Neural cell (in vitro differentiated cells): ENCODE results near the gene TMTC3. TPM values are rescaled to one million over a fixed set of nuclear protein-coding genes. Genes with fewer than 3 reads are reported as not detected.

Experiments
- H2AFZ ChIP-seq: fragments of 200-600, 300-800 bp; sonication (generic), shearing (Covaris generic); 2 replicates; pipeline ENCODE4 v1.6.0; 2014; ENCODE audit warnings: low read depth, mild to moderate bottlenecking, antibody characterized with exemption, low read length, moderate library complexity
- H3F3A ChIP-seq: fragments of 200-600 bp; shearing (Covaris generic); 2 replicates; pipeline ENCODE4 v1.6.1; 2016; ENCODE audit warnings: mild to moderate bottlenecking, moderate library complexity, mixed read lengths, antibody characterized with exemption, low read length; ENCODE audit not compliant: insufficient read depth, poor library complexity, severe bottlenecking
- H3K27ac ChIP-seq: fragments of 200-600, 300-800 bp; sonication (generic), shearing (Covaris generic); 2 replicates; pipeline ENCODE4 v1.5.1; 2014; ENCODE audit warnings: mild to moderate bottlenecking, low read length, moderate library complexity
- H3K27me3 ChIP-seq: fragments of 300-800, 200-600 bp; sonication (generic), shearing (Covaris generic); 2 replicates; pipeline ENCODE4 v1.6.0; 2014; ENCODE audit warnings: mild to moderate bottlenecking, low read depth, low read length, moderate library complexity; ENCODE audit not compliant: insufficient read depth
- H3K36me3 ChIP-seq: fragments of 300-800, 200-600 bp; sonication (generic), shearing (Covaris generic); 2 replicates; pipeline ENCODE4 v1.5.1; 2014; ENCODE audit warnings: mild to moderate bottlenecking, antibody characterized with exemption, low read length, moderate library complexity; ENCODE audit not compliant: insufficient read depth
- H3K4me2 ChIP-seq: fragments of 300-800, 200-600 bp; sonication (generic), shearing (Covaris generic); 2 replicates; pipeline ENCODE4 v1.6.0; 2014; ENCODE audit warnings: mild to moderate bottlenecking, low read length
- H3K4me3 ChIP-seq: fragments of 300-800, 200-600 bp; sonication (generic), shearing (Covaris generic); 2 replicates; pipeline ENCODE4 v1.5.1; 2014; ENCODE audit warnings: mild to moderate bottlenecking, low read length, moderate library complexity
- H3K79me2 ChIP-seq: fragments of 200-600 bp; shearing (Covaris generic); replicated peaks from 2 replicates; pipeline ENCODE4 v1.6.0; 2014; ENCODE audit warnings: mild to moderate bottlenecking, low read length, moderate library complexity; ENCODE audit not compliant: insufficient read depth
- H3K9ac ChIP-seq: fragments of 300-800, 200-600 bp; sonication (generic), shearing (Covaris generic); 2 replicates; pipeline ENCODE4 v1.6.1; 2016; ENCODE audit warnings: mild to moderate bottlenecking, low read length, mixed read lengths
- H3K9me2 ChIP-seq: fragments of 200-600 bp; shearing (Covaris generic); 2 replicates; pipeline ENCODE4 v1.6.1; 2016; ENCODE audit warnings: mild to moderate bottlenecking, low read length, mixed read lengths; ENCODE audit not compliant: insufficient read depth
- H3K9me3 ChIP-seq: fragments of 200-600, 300-800 bp; sonication (generic), shearing (Covaris generic); 2 replicates; pipeline ENCODE4 v1.6.1; 2016; ENCODE audit warnings: mild to moderate bottlenecking, mixed run types, low read length, moderate library complexity, mixed read lengths
- H4K20me1 ChIP-seq: fragments of 200-600 bp; shearing (Covaris generic); 2 replicates; pipeline ENCODE4 v1.6.1; 2016; ENCODE audit warnings: mild to moderate bottlenecking, mixed run types; ENCODE audit not compliant: insufficient read depth
- CTCF ChIP-seq: fragments of 450-650 bp; IDR thresholded peaks from 2 replicates; pipeline ENCODE4 v1.5.1; 2014; ENCODE audit warnings: antibody characterized with exemption, mild to moderate bottlenecking, moderate library complexity; ENCODE audit not compliant: poor library complexity, severe bottlenecking
- EP300 ChIP-seq: fragments of 450-650 bp; conservative IDR thresholded peaks from 2 replicates; pipeline ENCODE4 v1.6.1; 2014; ENCODE audit warnings: antibody characterized with exemption, mild to moderate bottlenecking, moderate library complexity; ENCODE audit not compliant: poor library complexity, severe bottlenecking
- EZH2 ChIP-seq: fragments of 200-600, 300-800 bp; shearing (Covaris generic), sonication (generic); IDR thresholded peaks from 2 replicates; pipeline ENCODE4 v1.6.1; 2014; ENCODE audit warnings: antibody characterized with exemption, low read length, borderline replicate concordance, mild to moderate bottlenecking; ENCODE audit not compliant: insufficient read depth, poor library complexity, severe bottlenecking
- MXI1 ChIP-seq: fragments of 450-650 bp; conservative IDR thresholded peaks from 2 replicates; pipeline ENCODE4 v1.6.1; 2014; ENCODE audit warnings: antibody characterized with exemption, mild to moderate bottlenecking; ENCODE audit not compliant: poor library complexity, severe bottlenecking
- POLR2AphosphoS5 ChIP-seq: IDR thresholded peaks from 2 replicates; pipeline ENCODE4 v1.6.1; 2012
- RAD21 ChIP-seq: fragments of 450-650 bp; conservative IDR thresholded peaks from 2 replicates; pipeline ENCODE4 v1.6.1; 2014; ENCODE audit warnings: antibody characterized with exemption, mild to moderate bottlenecking, moderate library complexity
- REST ChIP-seq: IDR thresholded peaks from 2 replicates; pipeline ENCODE4 v1.6.1; 2012; ENCODE audit warnings: borderline replicate concordance
- SMC3 ChIP-seq: fragments of 450-650 bp; conservative IDR thresholded peaks from 2 replicates; pipeline ENCODE4 v1.6.1; 2014; ENCODE audit warnings: antibody characterized with exemption, mild to moderate bottlenecking, moderate library complexity; ENCODE audit not compliant: poor library complexity
- TAF1 ChIP-seq: IDR thresholded peaks from 2 replicates; pipeline ENCODE4 v1.6.1; 2012; ENCODE audit warnings: low read depth
- polyA plus RNA-seq: library from polyadenylated mRNA; depleted of rRNA; stranded (reverse); fragments of >200 nt; gene quantifications from 2 replicates; pipeline ENCODE4 v1.2.3, GENCODE V29; 2014

Gene TMTC3
- polyA plus RNA-seq, 1 donor from 2014 or later, result 17.2 TPM

DNA sequence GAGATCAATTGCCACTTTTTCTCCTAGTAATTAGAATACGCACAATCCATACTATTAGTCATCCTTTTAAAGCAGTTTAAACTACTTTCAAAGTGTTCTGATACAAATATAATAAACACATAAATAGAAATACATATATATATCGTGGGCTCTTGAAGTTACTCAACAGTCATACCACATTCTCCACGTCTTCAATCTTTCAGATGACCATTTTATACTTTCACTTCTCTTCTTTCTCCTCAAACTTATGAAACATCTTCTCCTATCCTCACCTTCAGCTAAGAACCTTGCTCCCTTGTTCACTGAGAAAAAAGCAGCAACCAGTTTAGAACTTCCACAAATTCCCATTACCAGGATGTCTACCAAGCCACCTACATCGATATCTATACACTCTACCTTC lies 19.4 kb upstream of the TMTC3 start:
- H3K9ac ChIP-seq, result no peak overlapping the region
- H3K27me3 ChIP-seq, result no peaks in the 10 kb centered on the region
- H3K79me2 ChIP-seq, result no peaks in the 10 kb centered on the region
- H4K20me1 ChIP-seq, result no peaks in the 10 kb centered on the region
- H3K9me3 ChIP-seq, result no peaks in the 10 kb centered on the region
- no peak overlapping the region for H3K27ac ChIP-seq
- H3K9me2 ChIP-seq, result no peaks in the 10 kb centered on the region
- H3F3A ChIP-seq, result no peaks in the 10 kb centered on the region
- H3K4me2 ChIP-seq, result no peak overlapping the region
- peaks cover 11% of the 10 kb centered on the region for H3K36me3 ChIP-seq
- no peak for TF ChIP-seq SMC3
- TF ChIP-seq EP300, result no peak
- no peak for TF ChIP-seq CTCF
- no peak for TF ChIP-seq MXI1
- no peak for TF ChIP-seq TAF1
- TF ChIP-seq POLR2AphosphoS5, result no peak
- TF ChIP-seq EZH2, result no peak
- no peak for TF ChIP-seq RAD21
- TF ChIP-seq REST, result no peak
- no peak overlapping the region for H2AFZ ChIP-seq
- no peak overlapping the region for H3K4me3 ChIP-seq

DNA sequence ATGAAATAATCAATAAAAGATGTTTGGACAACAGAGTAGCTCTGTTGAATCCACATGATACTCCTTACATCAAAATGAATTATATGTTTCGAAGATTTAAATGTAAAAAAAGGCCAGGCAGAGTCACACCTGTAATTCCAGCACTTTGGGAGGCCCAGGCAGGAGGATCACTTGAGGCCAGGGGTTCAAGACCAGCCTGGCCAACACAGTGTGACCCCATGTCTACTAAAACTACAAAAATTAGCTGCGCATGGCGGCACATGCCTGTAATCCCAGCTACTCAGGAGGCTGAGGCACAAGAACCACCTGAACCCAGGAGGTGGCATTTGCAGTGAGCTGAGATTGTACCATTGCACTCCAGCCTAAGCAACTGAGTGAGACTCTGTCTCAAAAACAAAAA lies 15.0 kb upstream of the TMTC3 start:
- no peak for TF ChIP-seq EZH2
- no peak for TF ChIP-seq EP300
- TF ChIP-seq MXI1, result no peak
- no peak for TF ChIP-seq REST
- TF ChIP-seq SMC3, result no peak
- TF ChIP-seq POLR2AphosphoS5, result no peak
- no peak for TF ChIP-seq CTCF
- TF ChIP-seq TAF1, result no peak
- no peak for TF ChIP-seq RAD21
- Histone ChIP-seq H3K4me2 (no peak overlapping the region), H4K20me1 (no peaks in the 10 kb centered on the region), H3K4me3 (no peak overlapping the region), H3K79me2 (no peaks in the 10 kb centered on the region), H3K9me2 (no peaks in the 10 kb centered on the region), H3K9ac (no peak overlapping the region), H3K9me3 (no peaks in the 10 kb centered on the region), H2AFZ (no peak overlapping the region), H3K27ac (no peak overlapping the region), H3F3A (no peaks in the 10 kb centered on the region), H3K27me3 (no peaks in the 10 kb centered on the region), H3K36me3 (peaks cover 11% of the 10 kb centered on the region)
